IPS-11a (cell line): ENCODE data around the gene AHSA1.
"Not testable (repeated sequence)": the region's sequence is repeated elsewhere in the genome, so short reads cannot be mapped to it uniquely, and the experiment has no call there.

Source experiments
- H3K4me3 ChIP-seq: one replicate; pipeline ENCODE4 v1.5.1; 2013; ENCODE audit warnings: low read depth, low read length, control low read depth

The AHSA1 gene

DNA sequence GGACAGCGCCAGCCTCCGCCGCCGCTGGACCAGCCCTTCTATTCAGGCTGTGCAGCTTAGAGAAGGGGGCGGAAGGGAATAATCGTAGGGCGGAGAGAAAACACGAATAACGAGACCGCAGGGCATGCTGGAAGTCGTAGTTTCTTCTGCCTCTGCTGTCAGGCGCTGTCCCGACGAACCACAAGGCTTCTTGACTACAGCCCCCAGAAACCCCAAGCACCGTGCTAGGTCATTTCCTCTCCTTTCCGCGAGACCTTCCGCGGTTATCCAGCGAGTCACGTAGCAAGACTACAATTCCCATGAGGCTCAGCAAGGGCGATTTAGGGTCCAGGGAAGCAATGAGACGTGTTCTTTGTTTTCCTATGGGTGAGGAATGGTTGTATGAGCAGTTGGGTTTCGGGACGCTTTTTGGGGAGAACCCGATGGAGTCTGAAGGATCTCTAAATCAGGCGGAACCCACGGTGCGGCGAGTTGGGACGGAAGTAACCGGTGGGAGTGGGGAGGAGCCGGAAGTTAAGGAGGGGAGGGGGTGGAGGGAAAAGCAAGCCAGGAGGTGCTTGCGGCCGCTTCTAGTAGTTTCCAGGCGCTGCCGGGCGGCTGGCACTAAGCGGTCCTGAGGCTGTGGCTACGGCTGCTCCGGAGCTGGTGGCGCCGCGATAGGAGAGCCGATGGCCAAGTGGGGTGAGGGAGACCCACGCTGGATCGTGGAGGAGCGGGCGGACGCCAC, at the start of gene AHSA1, which contains the start of gene VIPAS39:
AHSA1 (plus strand) TSS at position 572 of the 727 bp plus-strand sequence; CDS start at position 669, 97 bp downstream.
VIPAS39 (minus strand) TSS at position 80 of the 727 bp plus-strand sequence. CDS start 3,499 bp downstream, outside the sequence.
- peak within 1 kb of the TSS; percentile 84 for H3K4me3 ChIP-seq

DNA sequence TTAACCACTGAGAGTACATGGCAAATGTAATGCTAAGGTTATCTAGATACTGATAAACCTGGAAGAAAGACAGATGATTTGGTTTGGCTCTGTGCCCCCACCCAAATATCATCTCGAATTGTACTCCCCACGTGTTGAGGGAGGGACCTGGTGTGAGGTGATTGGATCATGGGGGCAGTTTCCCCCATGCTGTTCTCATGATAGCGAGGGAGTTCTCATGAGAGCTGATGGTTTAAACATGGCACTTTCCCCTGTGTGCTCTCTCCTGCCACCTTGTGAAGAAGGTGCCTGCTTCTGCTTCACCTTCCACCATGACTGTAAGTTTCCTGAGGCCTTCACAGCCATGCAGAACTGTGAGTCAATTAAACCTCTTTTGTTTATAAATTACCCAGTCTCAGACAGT, 48.8 kb upstream of the AHSA1 start:
- no peak overlapping the region for H3K4me3 ChIP-seq

DNA sequence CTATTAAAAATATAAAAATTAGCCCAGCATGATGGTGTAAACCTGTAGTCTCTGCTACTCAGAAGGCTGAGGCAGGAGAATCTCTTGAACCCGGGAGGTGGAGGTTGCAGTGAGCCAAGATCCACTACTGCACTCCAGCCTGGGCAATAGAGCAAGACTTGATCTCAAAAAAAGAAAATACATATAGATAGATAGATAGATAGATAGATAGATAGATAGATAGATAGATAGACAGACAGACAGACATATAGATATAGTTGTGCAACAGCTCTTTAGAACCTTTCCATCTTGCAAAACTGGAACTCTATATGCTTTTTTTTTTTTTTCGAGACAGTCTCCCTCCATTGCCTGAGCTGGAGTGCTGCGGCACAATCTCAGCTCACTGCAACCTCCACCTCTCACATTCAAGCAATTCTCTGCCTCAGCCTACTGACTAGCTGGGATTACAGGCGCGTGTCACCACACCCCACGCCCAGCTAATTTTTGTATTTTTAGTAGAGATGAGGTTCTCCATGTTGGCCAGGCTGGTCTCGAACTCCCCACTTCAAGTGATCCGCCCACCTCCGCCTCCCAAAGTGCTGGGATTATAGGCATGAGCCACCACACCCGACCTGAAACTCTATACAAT, 42.4 kb upstream of the AHSA1 start:
- H3K4me3 ChIP-seq, result not testable (repeated sequence)

DNA sequence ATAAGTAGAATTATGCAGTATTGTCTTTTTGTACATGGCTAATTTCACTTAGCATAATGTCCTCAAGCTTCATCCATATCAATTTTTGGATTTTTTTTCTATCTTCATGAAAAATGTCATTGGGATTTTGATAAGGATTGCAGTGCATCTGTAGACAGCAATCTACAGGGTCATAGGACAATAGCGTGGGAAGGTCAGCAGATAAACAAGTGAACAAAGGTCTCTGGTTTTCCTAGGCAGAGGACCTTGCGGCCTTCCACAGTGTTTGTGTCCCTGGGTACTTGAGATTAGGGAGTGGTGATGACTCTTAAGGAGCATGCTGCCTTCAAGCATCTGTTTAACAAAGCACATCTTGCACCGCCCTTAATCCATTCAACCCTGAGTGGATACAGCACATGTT, 41.8 kb upstream of the AHSA1 start:
- H3K4me3 ChIP-seq, result not testable (repeated sequence)

DNA sequence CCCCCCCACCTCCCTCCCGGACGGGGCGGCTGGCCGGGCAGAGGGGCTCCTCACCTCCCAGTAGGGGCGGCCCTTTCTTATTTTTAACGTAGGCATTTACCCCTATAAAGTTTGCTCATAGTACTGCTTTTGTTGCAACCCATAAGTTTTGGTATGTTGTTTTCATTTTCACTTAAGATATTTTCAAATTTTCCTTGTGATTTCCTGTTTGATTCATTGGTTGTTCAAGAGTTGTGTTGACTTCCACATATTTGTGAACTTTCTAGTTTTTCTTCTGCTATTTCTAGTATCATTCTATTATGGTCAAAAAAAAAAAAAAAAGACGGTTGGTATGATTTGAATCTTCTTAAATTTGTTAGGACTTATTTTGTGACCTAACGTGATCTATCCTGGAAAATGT, 41.1 kb upstream of the AHSA1 start:
- H3K4me3 ChIP-seq, result no peak overlapping the region

DNA sequence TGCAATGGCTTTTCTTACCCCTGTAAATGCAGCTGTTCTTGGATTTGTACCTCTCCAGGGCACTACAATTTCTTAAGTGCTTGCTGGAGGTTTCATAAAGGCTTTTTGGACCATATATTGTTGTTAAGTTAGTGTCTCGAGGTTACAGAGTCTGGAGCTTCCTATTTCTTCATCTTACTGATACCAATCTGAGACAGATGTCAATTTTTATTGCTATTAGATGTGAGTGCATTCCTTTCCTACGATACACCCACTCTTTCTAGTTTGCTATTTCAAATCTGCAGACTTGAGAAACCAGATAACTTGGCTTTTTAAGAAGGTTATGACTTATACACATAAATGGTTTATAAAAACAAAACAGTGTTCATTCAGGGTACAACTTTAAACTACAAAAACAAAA, 36.7 kb upstream of the AHSA1 start:
- no peak overlapping the region for H3K4me3 ChIP-seq

DNA sequence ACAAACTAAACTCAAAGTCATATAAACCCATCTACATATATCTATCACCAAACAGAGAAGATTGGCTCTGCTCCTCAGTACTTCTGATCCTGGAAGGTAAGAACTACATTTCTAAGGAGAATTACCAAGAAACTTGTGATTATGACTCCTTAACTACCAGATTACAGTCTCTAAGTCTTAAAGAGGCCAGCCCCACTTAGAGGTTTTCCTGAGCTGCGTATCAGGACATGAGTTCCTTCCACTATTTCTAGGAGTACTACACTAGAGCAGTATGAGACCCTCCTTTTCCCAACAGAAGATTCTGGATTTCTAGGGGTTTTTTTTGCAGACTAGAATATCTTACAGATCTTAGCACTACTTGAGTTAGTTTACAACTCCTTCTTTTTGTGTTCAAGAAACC, 34.5 kb upstream of the AHSA1 start, which contains the start of gene NOXRED1:
NOXRED1 (minus strand) TSS at position 101 of the 400 bp plus-strand sequence. CDS start 634 bp downstream, outside the sequence.
- no peak within 1 kb of the TSS for H3K4me3 ChIP-seq

DNA sequence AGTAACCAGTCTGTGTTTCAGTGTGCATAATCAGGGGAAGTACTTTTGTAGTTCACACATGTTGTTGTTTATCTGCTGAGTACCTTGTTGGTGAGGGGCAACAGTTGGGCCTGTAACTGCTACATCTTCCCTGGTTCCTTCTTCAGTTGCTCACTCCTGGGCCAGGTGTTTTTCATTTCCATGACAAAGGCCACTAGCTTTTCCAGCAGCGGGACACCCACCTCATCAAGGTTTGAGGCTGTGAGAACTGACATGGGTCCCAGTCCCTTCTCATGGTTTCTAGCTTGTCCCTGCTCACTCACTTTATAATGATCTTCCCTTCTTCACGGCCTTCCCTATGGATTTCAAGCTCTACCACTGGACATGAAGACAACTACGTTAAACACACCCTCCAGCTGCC, 33.0 kb upstream of the AHSA1 start:
- H3K4me3 ChIP-seq, result no peak overlapping the region

DNA sequence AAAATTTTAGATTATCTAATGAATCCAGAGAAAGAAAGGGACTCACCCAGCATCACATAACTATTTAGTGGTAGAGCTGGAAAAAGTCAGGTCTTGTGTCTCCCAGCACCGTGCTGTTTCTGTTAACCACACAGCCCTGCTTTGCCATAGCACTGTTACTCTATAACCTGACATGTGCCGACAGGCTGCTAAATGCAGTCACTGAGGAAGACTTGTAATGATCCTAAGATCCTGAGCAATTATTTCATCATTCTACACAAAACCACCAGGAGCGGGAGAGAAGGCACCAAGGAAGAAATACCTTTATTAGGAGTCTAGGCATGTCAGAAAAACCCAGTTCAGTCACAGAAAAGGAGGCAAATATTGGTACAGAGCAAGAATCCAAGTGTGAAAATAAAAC, 31.5 kb upstream of the AHSA1 start:
- no peak overlapping the region for H3K4me3 ChIP-seq

DNA sequence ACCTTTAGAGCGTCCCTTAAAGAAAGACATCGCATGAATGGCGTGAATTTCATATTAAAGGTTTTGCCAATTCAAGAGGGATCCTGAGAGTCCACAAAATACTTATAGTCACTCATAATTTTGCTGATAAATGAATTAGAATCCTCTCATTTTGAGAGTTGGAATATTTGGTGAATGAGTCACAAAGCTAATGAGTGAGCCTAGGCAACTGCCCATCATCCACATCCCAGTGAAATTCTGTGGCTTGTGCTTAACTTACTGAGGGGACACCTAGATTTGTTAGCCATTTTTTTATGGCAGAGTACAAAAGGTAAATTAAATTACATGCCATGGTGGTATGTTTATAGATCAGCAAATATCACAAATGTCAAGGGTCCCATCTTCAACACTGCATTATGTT, 21.9 kb upstream of the AHSA1 start:
- H3K4me3 ChIP-seq, result no peak overlapping the region

DNA sequence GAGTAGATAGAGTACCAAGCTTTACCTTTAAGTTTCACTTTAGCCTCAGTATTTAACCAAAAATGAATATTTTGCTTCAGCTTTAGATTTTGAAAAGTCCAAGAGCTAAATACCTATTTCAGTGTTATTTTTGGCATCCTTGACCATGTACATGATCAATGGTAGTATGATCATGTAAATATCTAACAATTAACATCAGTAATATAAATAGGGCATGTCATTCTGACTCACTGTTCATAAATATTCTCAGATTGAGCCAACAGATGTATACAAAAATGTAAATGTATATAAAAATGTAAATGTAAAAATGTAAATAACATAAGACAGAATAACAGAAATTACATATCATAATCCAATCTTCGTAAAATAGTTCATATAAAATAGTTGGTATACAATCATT, 19.3 kb upstream of the AHSA1 start:
- H3K4me3 ChIP-seq, result no peak overlapping the region

DNA sequence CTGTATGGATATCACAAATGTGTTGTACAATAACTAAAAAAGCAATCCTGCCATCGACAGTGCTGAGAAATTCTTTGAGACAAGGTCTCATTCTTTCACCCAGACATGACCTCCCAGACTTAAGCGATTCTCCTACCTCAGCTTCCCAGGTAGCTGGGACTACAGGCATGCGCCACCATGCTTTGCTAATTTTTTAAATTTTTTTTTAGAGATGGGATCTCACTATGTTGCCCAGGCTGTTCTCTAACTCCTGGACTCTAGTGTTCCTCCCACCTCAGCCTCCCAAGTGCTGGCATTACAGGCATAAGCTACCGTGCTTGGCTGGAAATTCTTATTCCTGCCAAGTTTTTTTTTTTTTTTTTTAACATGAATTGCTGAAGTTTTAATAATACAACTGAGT, 18.0 kb upstream of the AHSA1 start:
- no peak overlapping the region for H3K4me3 ChIP-seq

DNA sequence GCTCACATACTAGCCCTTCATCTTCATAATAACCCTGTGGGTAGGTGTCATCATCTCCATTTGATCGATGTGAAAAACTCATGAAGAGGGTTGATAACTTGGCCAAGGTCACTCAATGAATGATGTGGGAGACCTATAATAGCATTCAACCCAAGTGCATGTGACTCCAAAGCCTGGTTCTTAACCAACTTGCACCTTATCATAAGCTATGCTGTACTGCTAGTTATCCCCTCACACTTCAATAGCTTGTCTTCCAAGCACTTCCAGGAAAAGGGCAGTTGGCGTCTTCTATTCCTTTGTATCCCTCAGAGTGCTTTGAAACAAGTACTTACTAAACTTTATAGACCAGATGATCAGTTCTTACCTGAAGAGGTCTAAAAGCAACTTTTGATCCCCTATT, 15.7 kb upstream of the AHSA1 start:
- no peak overlapping the region for H3K4me3 ChIP-seq

DNA sequence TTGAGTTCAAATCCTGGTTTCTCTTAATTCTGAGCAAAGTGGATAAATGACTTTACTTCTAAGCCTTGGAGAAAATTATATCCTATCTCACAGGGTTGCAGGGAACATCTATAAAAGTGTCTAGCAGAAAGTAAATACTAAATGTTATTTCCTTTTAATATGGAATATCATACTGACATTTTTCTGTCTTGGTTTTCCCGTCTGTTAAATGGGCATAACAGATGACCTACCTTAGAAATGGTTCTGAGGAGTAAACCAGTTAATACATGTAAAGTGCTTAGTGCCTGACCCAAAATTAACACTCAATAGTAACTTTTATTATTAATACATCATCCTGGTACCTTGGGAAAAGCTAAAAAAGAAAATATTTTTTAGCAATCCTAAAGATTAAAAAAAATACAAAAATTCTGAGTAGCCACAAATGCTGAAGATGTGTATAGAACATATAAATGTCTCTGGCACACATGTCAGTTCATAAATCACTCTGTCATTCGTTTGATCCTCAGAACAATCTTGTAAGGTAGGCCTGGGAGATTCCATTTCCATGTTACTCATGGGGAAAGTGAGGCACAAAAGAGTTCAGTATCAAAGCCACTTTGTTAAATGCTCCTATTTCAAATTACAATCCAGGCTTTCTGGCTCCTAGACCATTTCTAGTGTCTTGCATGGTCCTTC, 1.8 kb upstream of the AHSA1 start:
- no peak overlapping the region for H3K4me3 ChIP-seq

DNA sequence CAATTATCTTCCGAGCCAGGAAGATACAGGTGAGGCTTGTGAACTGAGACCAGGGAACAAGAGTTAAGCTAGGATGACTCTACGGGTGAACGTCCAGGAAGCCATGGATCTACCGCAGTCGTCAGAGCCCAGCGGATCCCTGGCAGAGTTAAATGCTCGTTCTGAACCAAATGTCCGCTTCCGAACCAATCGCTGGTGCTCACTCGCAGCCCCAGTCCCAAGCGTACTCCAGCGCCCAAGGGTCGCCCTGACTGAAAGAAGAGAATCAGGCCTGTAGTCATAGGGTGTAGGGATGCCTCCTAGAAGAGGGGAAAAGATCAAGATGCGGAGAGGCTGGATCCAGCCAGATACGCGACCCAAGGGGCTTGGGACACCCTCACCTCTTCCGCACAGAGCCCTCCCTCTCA, 775 bp upstream of the AHSA1 start:
- peak overlapping the region; percentile 84 for H3K4me3 ChIP-seq

DNA sequence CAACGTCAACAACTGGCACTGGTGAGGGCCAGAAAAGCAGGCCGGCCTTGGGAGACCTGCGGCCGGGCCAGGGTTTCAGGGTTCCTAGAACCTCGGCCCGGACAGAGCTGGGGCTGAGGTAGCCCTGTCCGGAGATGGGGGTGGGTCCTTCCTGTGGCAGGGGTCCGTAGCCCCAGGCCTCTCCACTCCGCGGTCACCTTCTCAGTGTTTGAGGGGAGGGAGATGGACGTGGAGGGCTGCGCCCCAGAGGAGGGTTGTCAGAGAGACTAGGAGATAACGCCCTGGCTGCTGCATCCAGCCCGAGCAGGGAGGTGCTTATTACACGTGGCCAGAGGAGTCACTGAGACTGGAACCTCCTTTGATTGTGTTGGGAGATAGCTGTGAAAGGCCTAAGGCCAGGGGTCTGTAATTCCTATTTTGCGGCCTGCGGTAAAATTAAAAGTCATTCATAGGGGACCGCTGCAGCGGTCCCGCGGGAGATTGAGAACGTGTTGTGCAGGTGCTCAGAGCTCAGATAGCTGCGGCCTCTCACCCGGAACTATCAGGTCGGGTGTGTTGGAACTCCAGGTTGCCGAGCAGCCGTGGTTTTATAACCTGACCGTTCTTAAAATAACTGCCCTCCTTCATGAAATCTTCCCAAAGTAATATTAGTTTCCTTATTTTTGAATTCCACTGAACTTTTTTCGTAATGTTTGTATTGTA, 507 bp downstream of the AHSA1 start:
- peak overlapping the region; percentile 84 for H3K4me3 ChIP-seq

DNA sequence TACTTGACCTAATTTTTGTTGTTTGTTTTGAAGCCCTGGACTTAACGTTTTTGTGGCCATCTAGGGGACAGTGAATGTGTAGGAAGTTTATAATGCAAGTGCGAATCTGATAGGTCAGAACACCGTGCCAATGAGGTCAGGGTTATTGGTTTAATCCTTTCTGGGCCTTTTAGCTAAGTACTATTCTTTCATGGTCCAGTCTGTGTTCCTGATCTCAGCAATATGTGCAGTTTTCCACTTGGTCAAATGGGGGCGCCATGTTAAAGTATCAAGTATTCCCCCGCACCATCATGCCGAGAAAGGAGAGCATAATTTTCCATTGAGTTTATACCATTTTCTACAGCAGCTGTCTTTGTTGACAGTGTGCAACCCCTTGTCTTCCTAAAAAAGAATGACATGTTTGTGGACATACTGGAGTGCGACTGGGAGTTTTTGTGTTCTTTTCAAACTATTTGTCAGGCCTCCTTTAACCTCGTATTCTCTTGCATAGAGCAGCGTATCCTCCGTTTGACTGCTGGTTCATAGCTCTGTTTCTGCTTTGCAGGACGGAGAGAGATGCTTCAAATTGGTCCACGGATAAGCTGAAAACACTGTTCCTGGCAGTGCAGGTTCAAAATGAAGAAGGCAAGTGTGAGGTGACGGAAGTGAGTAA, 1.3 kb downstream of the AHSA1 start:
- H3K4me3 ChIP-seq, result peak overlapping the region; percentile 84

DNA sequence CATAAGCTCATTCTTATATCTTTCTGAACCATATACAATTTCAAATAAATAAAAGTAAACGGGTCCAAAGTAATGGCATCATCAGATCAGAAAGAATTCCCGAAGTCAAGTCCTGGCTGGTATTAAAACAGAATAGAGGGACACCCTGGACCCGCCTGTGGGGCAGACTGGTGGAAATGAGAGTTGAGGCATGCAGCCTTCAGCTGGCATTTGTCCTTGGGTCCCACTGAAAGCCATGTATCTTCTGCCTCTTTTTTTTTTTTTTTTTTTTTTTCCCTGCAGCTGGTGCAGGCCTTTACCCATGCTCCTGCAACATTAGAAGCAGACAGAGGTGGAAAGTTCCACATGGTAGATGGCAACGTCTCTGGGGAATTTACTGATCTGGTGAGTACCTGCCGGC, 9.9 kb downstream of the AHSA1 start:
- no peak overlapping the region for H3K4me3 ChIP-seq

DNA sequence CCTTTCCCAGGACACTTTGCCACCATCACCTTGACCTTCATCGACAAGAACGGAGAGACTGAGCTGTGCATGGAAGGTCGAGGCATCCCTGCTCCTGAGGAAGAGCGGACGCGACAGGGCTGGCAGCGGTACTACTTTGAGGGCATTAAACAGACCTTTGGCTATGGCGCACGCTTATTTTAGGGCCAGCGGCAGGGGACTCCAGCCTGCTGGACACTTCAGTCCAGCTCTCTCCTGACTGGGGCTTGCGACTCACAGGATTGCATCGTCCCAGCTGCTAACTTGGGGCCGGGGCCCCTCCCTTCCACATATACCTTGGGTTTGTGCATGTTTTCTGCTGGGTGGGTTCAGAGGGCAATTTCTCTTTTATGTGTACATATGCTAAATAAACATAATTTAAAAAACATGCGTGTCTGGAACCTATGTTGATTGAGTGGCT, 11.2 kb downstream of the AHSA1 start:
- no peak overlapping the region for H3K4me3 ChIP-seq

DNA sequence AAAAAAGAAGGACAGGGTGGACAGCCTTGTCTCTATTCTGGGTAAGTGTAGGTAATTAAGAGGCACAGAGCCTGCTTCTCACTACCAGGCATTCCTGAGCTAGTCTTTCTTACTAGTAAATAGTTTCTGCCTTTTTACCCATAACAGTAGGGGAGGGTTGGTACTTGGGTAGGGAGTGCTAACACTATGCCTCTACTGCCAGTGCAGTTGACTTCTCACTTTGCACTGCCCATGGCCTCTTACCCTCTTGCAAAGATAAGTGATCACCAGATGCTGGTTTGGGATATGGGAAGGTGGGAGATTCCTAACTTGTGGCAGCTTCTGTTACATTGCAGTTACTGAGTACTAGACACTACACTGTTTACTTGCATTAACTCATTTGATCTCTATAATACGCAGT, 11.6 kb downstream of the AHSA1 start:
- H3K4me3 ChIP-seq, result no peak overlapping the region
